ENCODE data around the gene FBXO24. TPM values are rescaled to one million over a fixed set of nuclear protein-coding genes. Genes with fewer than 3 reads are reported as not detected.

The FBXO24 gene
- total and polyA plus RNA-seq, 10 of the 15 experiments (the other 5 are each of a cell fraction or from before 2014, with no cell fraction given): 0.11 to 0.96 (median 0.27) TPM; not detected in 4

GRCh38 chr7:100611983-100612729 is 26.0 kb downstream of the FBXO24 start, which contains the start of gene MOSPD3 (continued):
- TF ChIP-seq EGR1 (IDR thresholded peaks at IDR 0.05; ENCODE audit: borderline replicate concordance in 1 of 2, low read depth in 2 of 2, low read length in 2 of 2): no peak; a peak in 1 of 3 replicates
- TF ChIP-seq, protein P1, sequence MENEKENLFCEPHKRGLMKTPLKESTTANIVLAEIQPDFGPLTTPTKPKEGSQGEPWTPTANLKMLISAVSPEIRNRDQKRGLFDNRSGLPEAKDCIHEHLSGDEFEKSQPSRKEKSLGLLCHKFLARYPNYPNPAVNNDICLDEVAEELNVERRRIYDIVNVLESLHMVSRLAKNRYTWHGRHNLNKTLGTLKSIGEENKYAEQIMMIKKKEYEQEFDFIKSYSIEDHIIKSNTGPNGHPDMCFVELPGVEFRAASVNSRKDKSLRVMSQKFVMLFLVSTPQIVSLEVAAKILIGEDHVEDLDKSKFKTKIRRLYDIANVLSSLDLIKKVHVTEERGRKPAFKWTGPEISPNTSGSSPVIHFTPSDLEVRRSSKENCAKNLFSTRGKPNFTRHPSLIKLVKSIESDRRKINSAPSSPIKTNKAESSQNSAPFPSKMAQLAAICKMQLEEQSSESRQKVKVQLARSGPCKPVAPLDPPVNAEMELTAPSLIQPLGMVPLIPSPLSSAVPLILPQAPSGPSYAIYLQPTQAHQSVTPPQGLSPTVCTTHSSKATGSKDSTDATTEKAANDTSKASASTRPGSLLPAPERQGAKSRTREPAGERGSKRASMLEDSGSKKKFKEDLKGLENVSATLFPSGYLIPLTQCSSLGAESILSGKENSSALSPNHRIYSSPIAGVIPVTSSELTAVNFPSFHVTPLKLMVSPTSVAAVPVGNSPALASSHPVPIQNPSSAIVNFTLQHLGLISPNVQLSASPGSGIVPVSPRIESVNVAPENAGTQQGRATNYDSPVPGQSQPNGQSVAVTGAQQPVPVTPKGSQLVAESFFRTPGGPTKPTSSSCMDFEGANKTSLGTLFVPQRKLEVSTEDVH (IDR thresholded peaks at IDR 0.05; ENCODE audit: low read depth, partially characterized antibody): no peak
- TF ChIP-seq POU2F2 (IDR thresholded peaks at IDR 0.05; ENCODE audit: borderline replicate concordance, low read depth, low read length): no peak
- peak; percentile 19; the same call in 1 of the 2 replicates for TF ChIP-seq MAX (IDR thresholded peaks at IDR 0.05; ENCODE audit: low read depth, low read length)
- no peak for TF ChIP-seq ASH2L (IDR thresholded peaks at IDR 0.05; ENCODE audit: borderline replicate concordance, low read depth)
- TF ChIP-seq EZH2 (IDR thresholded peaks at IDR 0.05; ENCODE audit: borderline replicate concordance, control insufficient read depth, low read depth, low read length): no peak
- TF ChIP-seq CEBPB (IDR thresholded peaks at IDR 0.05; ENCODE audit: borderline replicate concordance in 1 of 2, low read depth in 2 of 2, low read length in 2 of 2): no peak
- TF ChIP-seq BMI1 (IDR thresholded peaks at IDR 0.05; ENCODE audit: borderline replicate concordance): no peak
- peak; percentile 78 for TF ChIP-seq POLR2AphosphoS5 (IDR thresholded peaks at IDR 0.05; ENCODE audit: low read length)
- no peak for TF ChIP-seq NFXL1 (IDR thresholded peaks at IDR 0.05; ENCODE audit: borderline replicate concordance)
- TF ChIP-seq FOS (IDR thresholded peaks at IDR 0.05; ENCODE audit: borderline replicate concordance, extremely low read depth, insufficient read length): peak; percentile 57
- TF ChIP-seq, protein P2, sequence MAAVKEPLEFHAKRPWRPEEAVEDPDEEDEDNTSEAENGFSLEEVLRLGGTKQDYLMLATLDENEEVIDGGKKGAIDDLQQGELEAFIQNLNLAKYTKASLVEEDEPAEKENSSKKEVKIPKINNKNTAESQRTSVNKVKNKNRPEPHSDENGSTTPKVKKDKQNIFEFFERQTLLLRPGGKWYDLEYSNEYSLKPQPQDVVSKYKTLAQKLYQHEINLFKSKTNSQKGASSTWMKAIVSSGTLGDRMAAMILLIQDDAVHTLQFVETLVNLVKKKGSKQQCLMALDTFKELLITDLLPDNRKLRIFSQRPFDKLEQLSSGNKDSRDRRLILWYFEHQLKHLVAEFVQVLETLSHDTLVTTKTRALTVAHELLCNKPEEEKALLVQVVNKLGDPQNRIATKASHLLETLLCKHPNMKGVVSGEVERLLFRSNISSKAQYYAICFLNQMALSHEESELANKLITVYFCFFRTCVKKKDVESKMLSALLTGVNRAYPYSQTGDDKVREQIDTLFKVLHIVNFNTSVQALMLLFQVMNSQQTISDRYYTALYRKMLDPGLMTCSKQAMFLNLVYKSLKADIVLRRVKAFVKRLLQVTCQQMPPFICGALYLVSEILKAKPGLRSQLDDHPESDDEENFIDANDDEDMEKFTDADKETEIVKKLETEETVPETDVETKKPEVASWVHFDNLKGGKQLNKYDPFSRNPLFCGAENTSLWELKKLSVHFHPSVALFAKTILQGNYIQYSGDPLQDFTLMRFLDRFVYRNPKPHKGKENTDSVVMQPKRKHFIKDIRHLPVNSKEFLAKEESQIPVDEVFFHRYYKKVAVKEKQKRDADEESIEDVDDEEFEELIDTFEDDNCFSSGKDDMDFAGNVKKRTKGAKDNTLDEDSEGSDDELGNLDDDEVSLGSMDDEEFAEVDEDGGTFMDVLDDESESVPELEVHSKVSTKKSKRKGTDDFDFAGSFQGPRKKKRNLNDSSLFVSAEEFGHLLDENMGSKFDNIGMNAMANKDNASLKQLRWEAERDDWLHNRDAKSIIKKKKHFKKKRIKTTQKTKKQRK (IDR thresholded peaks at IDR 0.05; ENCODE audit: low read depth, low read length): no peak
- TF ChIP-seq HDAC2 (IDR thresholded peaks at IDR 0.05): no peak
- peak; percentile 89 for TF ChIP-seq POLR2AphosphoS2 (IDR thresholded peaks at IDR 0.05; ENCODE audit: low read depth, low read length)
- TF ChIP-seq ZNF592 (IDR thresholded peaks at IDR 0.05): no peak
- TF ChIP-seq STAT1 (conservative IDR thresholded peaks at IDR 0.05): no peak
- TF ChIP-seq TBL1XR1 (IDR thresholded peaks at IDR 0.05; ENCODE audit: low read depth, low read length): no peak

Measured in GM12878 (cell line).